ENCODE results near the gene POLR2E.

POLR2E gene

GRCh38 chr19:1051791-1052190 lies 43.4 kb downstream of the POLR2E start:
- no peak for DNase-seq

GRCh38 chr19:1050989-1051788 lies 44.0 kb downstream of the POLR2E start:
- no peak for DNase-seq

- DNase-seq: no peak
Measured at GRCh38 chr19:1049800-1050199, 45.4 kb downstream of the POLR2E start.

GRCh38 chr19:1049106-1049505 lies 46.1 kb downstream of the POLR2E start:
- no peak for DNase-seq

DNA sequence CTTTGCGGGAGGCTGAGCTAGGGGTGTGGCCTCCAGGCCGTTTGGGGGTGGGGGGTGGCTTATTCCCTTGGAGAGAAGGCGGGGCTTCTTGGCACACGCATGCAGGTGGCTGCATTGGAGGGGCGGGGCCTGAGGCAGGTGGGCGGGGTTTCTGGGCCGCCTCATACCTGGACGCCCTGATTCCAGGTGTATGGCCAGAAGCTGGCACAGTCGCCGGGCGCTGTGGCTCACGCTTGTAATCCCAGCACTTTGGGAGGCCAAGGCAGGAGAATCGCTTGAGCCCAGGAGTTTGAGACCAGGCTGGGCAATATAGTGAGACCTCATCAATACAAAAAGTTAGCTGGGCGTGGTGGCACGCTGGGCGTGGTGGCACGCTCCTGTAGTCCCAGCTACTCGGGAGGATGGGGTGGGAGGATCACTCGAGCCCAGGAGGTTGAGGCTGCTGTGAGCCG lies 47.5 kb downstream of the POLR2E start:
- DNase-seq: no peak

GRCh38 chr19:1046836-1047695 lies 48.1 kb downstream of the POLR2E start:
- no peak for DNase-seq

DNA sequence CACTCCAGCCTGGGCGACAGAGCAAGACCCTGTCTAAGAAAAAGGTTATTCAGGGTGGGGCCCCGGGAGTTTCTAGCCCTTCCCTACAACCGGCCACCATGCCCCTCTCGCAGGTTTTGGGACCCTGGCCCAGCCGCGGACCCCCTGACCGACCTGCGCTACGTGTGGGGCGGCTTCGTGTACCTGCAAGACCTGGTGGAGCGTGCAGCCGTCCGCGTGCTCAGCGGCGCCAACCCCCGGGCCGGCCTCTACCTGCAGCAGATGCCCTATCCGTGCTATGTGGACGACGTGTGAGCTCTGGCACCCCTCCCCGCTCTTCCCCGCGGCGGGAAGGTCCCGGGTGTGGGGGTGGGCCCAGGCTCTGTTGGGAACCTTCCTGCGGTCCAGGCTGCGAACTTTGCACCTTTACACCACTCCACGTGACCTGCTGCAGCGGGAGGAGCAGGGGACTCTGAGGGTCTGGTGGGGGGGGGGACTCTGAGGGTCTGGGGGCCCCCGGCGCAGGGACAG lies 49.0 kb downstream of the POLR2E start:
- DNase-seq: no peak

DNA sequence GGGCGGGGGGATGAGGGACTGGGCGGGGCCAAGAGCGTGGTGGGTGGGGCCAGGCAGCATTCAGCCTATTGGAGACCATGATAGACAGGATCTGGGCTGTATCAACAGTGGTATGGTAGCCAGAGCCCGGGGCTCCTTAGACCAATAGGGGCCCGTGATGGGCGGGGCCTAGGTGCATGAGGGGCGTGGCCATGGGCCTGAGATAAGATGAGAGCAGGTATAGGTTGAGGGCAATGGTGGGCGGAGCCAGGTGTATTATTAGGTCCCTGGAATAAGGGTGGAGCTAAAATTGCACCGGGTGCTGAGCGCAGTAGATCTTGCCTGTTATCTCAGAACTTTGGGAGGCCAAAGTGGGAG lies 50.0 kb downstream of the POLR2E start:
- DNase-seq: peak in 1 of 56 donors; percentile 20

- no peak for DNase-seq
Measured at GRCh38 chr19:1042689-1043511, 52.3 kb downstream of the POLR2E start.

DNA sequence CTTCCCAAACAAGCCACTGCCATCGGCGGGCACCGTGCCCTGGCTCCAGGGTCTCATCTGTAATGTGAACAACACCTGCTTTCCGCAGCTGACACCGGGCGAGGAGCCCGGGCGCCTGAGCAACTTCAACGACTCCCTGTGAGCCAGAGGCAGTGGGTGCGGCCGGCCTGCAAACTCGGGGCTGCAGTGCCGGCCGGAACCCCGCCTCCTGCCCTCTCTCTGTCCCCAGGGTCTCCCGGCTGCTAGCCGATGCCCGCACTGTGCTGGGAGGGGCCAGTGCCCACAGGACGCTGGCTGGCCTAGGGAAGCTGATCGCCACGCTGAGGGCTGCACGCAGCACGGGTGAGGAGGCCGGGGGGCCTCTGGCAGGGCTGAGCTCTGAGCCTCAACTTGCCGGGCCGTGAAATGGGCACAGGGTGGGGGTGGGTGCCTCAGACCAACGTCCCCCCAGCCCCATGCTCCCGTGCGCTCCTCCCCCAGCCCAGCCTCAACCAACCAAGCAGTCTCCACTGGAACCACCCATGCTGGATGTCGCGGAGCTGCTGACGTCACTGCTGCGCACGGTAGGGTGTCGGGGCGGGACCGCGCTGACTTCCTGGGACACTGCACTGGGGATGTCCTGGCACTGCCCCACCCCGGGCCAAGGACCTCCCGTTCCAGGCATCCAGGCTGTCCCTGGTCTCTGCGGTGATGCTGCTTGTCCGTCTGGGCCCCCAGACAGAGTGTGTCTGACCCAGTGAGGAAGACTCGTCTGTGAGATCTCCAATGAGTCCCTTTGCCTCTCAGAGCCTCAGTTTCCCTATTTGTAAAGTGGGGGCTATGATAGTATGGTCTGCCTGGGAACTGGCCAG lies 53.1 kb downstream of the POLR2E start:
- no peak for DNase-seq

GRCh38 chr19:1041272-1041834 lies 53.8 kb downstream of the POLR2E start:
- no peak for DNase-seq

DNA sequence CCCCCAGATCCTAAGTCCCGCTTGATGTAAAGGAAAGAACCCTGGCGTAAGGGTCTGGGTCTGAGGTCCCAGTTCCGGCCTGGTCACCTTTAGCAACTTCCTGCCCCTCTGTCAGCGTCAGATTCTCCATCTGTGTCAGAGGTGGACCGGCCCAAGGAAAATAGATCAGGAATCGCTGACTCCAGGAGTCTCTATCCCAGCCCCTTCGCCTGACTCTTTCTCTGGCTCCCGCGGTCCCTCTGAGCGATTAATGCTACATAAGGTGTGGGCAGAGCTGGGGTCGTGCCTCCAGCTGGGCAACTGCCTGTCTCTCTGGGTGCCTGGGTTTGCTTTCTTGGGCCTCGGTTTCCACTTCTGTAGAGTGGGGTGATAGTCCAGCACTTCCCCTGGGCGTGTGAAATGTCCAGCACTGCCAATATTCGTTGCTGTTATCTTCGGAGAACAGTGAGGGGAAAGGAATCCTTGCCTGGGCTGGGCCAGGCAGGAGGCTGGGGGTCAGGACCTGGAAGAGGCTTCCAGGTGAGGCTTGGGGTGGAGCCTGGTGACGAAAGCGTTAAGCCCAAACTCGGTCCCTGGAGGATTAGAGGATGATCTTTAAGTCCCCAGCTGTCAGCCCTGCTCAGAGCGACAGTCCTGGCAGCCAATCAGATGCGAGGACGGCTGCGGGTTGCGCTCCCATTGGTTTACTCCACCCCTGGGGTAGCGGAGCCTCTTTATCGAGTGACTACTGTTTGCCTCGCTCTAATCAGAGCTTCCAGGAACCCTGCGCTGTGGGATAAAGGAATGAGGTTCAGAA lies 54.5 kb downstream of the POLR2E start:
- DNase-seq: peak in 55 of 56 donors; percentile 24 to 96 (median 80)

DNA sequence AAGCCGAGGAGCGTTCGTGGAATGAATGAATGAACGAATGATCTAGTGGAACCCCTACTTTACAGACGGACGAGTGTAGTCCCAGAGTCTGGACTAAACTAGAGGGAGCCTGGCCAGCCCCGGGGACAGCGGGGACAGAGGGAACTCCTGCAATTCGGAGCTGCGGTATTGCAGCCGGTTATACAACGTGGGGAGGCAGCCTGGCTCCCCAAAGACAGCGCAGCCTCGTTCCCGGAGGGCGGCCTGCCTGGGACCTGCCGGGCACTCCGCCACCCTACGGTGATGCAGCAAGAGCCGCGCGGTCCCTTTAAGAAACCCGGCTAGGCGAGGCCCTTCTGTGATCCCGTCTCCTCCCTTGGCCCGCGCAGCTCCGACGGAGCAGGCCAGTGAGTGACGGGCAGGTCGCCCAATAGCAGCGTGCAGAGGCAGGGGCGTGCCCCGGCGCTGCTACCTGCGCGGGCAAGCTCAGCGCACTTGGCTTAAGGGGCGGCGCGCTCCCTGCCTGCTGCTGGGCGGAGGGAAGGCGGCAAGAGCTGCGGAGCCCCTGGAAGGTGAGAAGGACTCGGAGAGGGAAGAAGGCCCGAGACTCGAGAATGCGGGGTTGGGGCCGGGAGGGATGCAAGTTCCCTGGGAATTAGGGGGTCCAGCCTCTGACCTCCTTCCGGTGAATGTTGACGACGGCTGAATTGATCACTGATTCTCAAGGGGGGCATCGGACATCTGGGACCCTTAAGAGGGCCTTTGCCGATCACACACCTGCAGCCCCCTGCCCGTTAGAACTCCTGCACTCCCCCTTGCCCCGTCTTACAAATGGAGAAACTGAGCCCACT lies 55.3 kb downstream of the POLR2E start, which contains the start of gene ABCA7:
TSS of gene ABCA7 (plus strand) at position 462 of the 830 bp plus-strand sequence. CDS start 1,255 bp downstream, outside the sequence.
- peak; percentile 66 to 98 (median 90) for DNase-seq

DNA sequence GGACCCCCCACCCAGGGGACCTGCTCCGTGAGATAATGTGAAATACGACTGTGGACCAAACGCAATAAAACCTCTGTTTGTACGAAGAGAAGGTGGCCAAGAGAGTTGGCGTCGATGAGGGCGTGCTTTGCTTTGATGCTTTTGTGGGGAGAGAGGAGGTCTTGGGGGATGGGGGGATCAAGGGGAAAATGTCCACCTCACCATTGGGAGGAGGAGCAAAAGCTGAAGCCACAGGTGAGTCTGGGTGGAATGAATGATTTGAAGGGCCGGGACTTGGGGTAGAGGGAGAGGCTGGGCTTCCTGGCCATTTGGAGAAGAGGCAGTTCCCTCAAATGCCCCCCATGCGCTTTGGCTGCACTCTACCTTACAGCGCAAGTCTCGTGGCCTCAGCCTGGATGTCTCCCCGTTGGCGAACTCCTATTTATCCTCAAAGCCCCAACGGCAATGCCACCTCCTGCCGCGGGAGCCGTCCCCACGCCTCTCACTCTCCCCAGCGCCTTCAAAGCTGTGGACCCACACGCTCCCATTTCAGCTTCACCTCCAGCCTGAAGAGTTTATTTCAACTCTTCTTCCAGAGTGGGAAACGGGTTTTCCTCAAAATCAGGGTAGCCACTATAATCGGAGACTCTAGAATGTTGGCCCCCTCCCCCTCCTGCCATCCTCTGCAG lies 56.1 kb downstream of the POLR2E start:
- no peak for DNase-seq

- no peak for DNase-seq
Measured at GRCh38 chr19:1037621-1038064, 57.5 kb downstream of the POLR2E start.

All from nucleus accumbens (tissue), 56 donors.